AG20443 (cell line): ENCODE measurements around the gene EMP1.

Source experiments
- DNase-seq: peaks from one replicate; pipeline ENCODE4 v3.0.0; 2012; ENCODE audit warnings: low spot score, mixed read lengths

The EMP1 gene

GRCh38 chr12:13196130-13196921 is at the start of gene EMP1:
Gene EMP1 (plus strand): TSS chr12:13196726. CDS start chr12:13211511, 14,785 bp downstream.
- DNase-seq, result peak; percentile 83

GRCh38 chr12:13147688-13148484 is 48.6 kb upstream of the EMP1 start:
- no peak for DNase-seq

GRCh38 chr12:13148485-13148847 is 48.1 kb upstream of the EMP1 start:
- no peak for DNase-seq

GRCh38 chr12:13149411-13149810 is 47.1 kb upstream of the EMP1 start:
- no peak for DNase-seq

GRCh38 chr12:13152281-13152680 is 44.2 kb upstream of the EMP1 start:
- DNase-seq, result peak; percentile 80

GRCh38 chr12:13152756-13153155 is 43.8 kb upstream of the EMP1 start:
- no peak for DNase-seq

- no peak for DNase-seq
These were observed 43.3 kb upstream of the EMP1 start for GRCh38 chr12:13153180-13153579.

GRCh38 chr12:13154027-13154538 is 42.4 kb upstream of the EMP1 start:
- no peak for DNase-seq

- no peak for DNase-seq
These were observed 41.7 kb upstream of the EMP1 start for GRCh38 chr12:13154831-13155230.

- DNase-seq, result no peak
These were observed 40.2 kb upstream of the EMP1 start for GRCh38 chr12:13156277-13156676.

GRCh38 chr12:13161172-13161571 is 35.4 kb upstream of the EMP1 start:
- DNase-seq, result no peak

GRCh38 chr12:13162904-13163303 is 33.6 kb upstream of the EMP1 start:
- DNase-seq, result no peak

GRCh38 chr12:13163868-13164635 is 32.5 kb upstream of the EMP1 start:
- no peak for DNase-seq

GRCh38 chr12:13164921-13165616 is 31.5 kb upstream of the EMP1 start:
- no peak for DNase-seq

- peak; percentile 73 for DNase-seq
These were observed 30.9 kb upstream of the EMP1 start for GRCh38 chr12:13165617-13166041.

GRCh38 chr12:13167226-13167625 is 29.3 kb upstream of the EMP1 start:
- no peak for DNase-seq

- no peak for DNase-seq
These were observed 28.6 kb upstream of the EMP1 start for GRCh38 chr12:13167906-13168305.

GRCh38 chr12:13169272-13169671 is 27.3 kb upstream of the EMP1 start:
- no peak for DNase-seq

- DNase-seq, result peak; percentile 39
These were observed 25.5 kb upstream of the EMP1 start for GRCh38 chr12:13170892-13171490.

GRCh38 chr12:13171921-13172859 is 24.3 kb upstream of the EMP1 start:
- peak; percentile 73 for DNase-seq
